HUES48 (cell line): ENCODE measurements around the gene PPP2R3B.
"Not testable (repeated sequence)": the region's sequence is repeated elsewhere in the genome, so short reads cannot be mapped to it uniquely, and the experiment has no call there.

ENCODE experiments used
- H3K27ac ChIP-seq: one replicate; pipeline ENCODE4 v1.7.0; 2013; ENCODE audit warnings: low read depth, low read length, inconsistent platforms
- H3K27me3 ChIP-seq: 2 replicates; pipeline ENCODE4 v1.6.1; 2013; ENCODE audit warnings: mild to moderate bottlenecking, low read length; ENCODE audit not compliant: control insufficient read depth, insufficient read depth
- H3K36me3 ChIP-seq: 2 replicates; pipeline ENCODE4 v1.6.1; 2013; ENCODE audit warnings: low read length; ENCODE audit not compliant: control insufficient read depth, insufficient read depth
- H3K4me1 ChIP-seq: 2 replicates; pipeline ENCODE4 v1.6.1; 2013; ENCODE audit warnings: mild to moderate bottlenecking, low read length; ENCODE audit not compliant: control insufficient read depth, insufficient read depth
- H3K4me3 ChIP-seq: 2 replicates; pipeline ENCODE4 v1.5.1; 2013; ENCODE audit warnings: mild to moderate bottlenecking, low read depth, low read length
- H3K9ac ChIP-seq: 2 replicates; pipeline ENCODE4 v1.6.1; 2013; ENCODE audit warnings: mild to moderate bottlenecking, low read depth, low read length, moderate library complexity
- H3K9me3 ChIP-seq: 2 replicates; pipeline ENCODE4 v1.6.1; 2013; ENCODE audit warnings: low read length; ENCODE audit not compliant: control insufficient read depth, insufficient read depth

The PPP2R3B gene

DNA sequence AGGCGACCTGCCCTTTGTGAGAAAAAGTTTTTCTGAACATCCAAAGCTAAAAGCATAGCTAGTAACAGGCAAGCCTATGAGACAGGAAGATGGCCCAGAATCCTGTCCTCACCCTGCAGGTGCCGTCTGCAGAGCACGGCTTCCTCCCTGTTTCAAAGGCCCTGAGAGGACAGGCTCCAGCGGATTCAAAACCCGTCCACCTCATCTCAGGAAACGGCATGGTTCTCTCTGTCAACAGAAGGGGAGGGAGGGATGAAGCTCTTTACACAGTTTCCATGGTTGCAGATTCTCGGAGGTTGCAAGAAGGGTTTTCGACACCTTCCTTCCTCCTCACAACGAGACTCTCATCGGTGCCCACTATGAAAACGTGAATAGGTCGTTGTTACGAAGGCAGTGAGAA, 8.3 kb downstream of the PPP2R3B start:
- H3K9me3 ChIP-seq, result no peaks in the 10 kb centered on the region
- H3K27me3 ChIP-seq, result peaks cover 12% of the 10 kb centered on the region
- peaks cover 8% of the 10 kb centered on the region; the same call in 1 of the 2 replicates for H3K36me3 ChIP-seq
- H3K4me1 ChIP-seq, result peaks cover 7% of the 10 kb centered on the region
- no peak overlapping the region for H3K27ac ChIP-seq
- no peak overlapping the region for H3K9ac ChIP-seq
- H3K4me3 ChIP-seq, result no peak overlapping the region

DNA sequence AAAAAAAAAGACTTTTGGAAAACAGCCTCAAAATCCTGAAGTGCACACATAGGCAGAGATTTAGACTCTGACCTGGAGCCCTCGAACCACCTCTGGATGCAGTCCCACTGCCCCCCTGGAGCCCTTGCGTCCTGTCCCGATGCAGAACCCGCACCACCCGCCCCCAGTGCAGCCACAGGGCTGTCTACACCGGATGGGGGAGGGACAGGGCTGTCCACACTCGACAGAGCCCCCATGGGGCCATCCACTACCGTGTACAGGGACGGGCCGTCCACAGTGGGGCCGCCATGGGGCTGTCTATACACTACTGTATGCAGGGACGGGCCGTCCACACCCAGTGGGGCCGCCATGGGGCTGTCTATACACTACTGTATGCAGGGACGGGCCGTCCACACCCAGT, 10.5 kb downstream of the PPP2R3B start:
- not testable (repeated sequence) for H3K9me3 ChIP-seq, H3K4me1 ChIP-seq, H3K27ac ChIP-seq, H3K36me3 ChIP-seq, H3K9ac ChIP-seq, H3K4me3 ChIP-seq
- H3K27me3 ChIP-seq, result peaks cover 23% of the 10 kb centered on the region

DNA sequence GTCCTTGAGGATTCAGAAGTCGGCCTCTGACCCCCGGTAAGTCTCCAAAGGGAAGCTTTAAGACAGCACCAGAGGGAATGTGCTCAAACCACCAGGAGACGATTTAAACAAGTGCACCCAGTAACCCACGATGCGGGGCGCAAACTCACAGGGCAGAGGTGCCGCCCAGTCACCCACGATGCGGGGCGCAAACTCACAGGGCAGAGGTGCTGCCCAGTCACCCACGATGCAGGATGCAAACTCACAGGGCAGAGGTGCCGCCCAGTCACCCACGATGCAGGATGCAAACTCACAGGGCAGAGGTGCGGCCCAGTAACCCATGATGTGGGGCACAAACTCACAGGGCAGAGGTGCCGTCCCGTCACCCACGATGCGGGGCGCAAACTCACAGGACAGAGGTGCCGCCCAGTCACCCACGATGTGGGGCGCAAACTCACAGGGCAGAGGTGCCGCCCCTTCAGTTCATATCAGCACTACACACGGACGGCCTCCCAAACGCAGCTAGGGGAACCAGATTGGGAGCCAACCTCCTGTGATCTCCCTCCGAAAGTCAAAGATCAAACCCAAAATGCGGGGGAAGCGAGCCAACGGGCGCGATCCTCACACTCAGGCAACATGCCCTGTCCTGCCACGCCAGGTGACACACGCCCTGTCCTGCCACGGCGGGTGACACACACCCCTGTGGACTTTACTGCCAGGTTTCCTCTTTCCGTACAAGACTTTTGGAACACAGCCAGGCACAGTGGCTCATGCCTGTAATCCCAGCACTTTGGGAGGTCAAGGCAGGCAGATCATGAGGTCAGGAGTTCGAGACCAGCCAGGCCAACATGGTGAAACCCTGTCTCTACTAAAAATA, 11.3 kb downstream of the PPP2R3B start:
- no peak overlapping the region for H3K9ac ChIP-seq
- peaks cover 7% of the 10 kb centered on the region for H3K4me1 ChIP-seq
- H3K27ac ChIP-seq, result no peak overlapping the region
- no peak overlapping the region for H3K4me3 ChIP-seq
- H3K9me3 ChIP-seq, result no peaks in the 10 kb centered on the region
- no peaks in the 10 kb centered on the region for H3K36me3 ChIP-seq
- peaks cover 23% of the 10 kb centered on the region for H3K27me3 ChIP-seq

DNA sequence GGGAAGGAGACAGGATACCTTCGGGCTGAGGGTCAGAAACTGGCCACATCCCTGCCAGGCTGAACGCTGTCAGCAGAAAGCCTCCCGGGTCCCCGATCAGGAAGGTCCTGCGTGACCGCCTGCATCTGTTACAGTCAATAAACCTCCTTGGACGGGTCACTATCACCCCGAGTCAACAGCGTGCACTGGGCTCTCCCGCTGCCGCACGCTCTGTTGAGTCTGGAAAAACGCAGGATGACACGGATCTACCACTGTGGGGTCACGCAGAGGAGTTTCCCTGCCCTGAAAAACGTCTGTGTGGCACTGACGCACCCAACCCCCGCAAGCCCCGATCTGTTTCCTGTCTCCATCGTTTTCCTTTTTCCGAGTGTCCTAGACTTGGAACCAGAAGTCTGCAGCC, 12.1 kb downstream of the PPP2R3B start:
- no peak overlapping the region for H3K27ac ChIP-seq
- H3K36me3 ChIP-seq, result no peaks in the 10 kb centered on the region
- no peak overlapping the region for H3K9ac ChIP-seq
- H3K27me3 ChIP-seq, result peaks cover 23% of the 10 kb centered on the region
- no peaks in the 10 kb centered on the region for H3K9me3 ChIP-seq
- H3K4me1 ChIP-seq, result peaks cover 10% of the 10 kb centered on the region
- H3K4me3 ChIP-seq, result peak overlapping the region; percentile 79

DNA sequence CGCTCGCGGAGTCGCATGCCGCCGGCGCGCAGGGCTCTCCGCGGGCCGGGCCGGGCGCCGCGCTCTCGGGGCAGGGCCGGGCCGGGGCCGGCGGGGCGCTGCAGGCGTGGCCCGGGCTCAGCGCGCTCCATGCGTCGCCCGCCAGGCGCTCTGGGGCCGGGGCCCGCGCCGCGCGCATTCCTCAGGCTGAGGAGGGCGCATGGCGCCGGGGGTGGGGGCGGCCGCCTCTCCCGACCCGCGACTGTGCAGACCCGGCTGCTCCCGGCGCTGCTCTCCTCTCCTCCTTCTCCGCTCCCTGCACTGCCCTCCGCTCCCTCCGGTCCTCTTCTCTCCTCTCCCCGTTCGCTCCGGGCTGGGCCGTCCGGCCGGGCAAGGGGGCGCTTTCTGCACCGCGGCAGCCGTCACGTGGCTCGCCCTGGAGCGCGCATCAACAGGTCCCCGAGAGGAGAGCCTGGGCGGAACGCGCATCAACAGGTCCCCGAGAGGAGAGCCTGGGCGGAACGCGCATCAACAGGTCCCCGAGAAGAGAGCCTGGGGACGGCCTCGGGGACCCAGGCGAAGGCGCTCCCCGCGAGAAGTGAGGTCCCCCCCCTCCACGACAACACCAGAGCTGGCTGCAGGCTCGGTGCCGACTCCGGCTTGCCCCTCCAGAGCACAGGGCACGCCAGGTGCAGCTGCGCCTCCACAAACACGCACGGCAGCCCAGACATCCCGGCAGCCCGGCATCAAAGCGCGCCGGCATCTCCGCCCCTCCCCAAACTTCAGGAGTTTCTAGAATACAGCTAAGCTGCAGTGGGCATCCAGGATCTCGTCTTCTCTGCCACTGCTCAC, 12.9 kb downstream of the PPP2R3B start:
- H3K4me1 ChIP-seq, result peaks cover 17% of the 10 kb centered on the region
- H3K9ac ChIP-seq, result peak overlapping the region; percentile 77
- no peaks in the 10 kb centered on the region for H3K36me3 ChIP-seq
- H3K9me3 ChIP-seq, result no peaks in the 10 kb centered on the region
- peak overlapping the region; percentile 55 for H3K27ac ChIP-seq
- peaks cover 23% of the 10 kb centered on the region for H3K27me3 ChIP-seq
- peak overlapping the region; percentile 79 for H3K4me3 ChIP-seq

DNA sequence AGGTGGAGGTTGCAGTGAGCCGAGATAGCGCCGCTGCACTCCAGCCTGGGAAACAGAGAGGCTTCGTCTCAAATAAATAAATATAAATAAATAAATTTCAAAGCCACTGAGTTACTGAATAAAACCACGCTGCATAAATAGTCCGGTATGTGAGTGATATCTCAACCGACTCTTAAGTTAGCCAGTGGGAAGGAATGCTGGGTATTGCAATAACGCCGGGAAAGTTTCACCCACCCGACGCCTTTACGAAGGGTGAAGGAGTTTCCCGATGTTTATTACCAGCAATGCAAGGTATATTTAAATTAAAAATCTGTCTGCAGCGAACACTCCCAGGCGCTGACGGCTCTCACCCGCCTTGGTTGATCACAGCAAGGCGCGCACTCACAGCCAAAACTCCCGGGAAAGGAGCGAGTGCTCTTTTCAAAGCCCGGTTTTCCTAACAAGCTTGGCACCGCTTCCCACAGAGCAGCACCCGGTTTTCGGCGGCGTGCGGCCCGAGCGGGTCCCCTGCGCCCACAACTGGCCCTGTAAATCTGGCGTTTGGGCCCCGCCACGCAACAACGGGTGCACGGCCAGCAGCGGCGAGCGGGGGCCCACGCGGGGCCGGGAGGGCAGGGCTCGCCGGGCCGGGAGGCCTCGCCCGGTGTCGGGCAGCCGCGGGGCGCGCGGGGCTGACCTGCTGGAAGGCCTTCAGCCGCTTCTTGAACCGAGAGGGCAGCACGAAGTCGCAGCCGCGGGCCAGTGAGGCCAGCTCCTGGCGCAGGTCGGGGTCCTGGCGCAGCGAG, 13.7 kb downstream of the PPP2R3B start:
- Histone ChIP-seq H3K36me3 (no peaks in the 10 kb centered on the region), H3K27me3 (peaks cover 23% of the 10 kb centered on the region), H3K9me3 (no peaks in the 10 kb centered on the region), H3K9ac (peak overlapping the region; percentile 56; the same call in 1 of the 2 replicates), H3K4me3 (peak overlapping the region; percentile 79), H3K27ac (no peak overlapping the region), H3K4me1 (peaks cover 18% of the 10 kb centered on the region)

DNA sequence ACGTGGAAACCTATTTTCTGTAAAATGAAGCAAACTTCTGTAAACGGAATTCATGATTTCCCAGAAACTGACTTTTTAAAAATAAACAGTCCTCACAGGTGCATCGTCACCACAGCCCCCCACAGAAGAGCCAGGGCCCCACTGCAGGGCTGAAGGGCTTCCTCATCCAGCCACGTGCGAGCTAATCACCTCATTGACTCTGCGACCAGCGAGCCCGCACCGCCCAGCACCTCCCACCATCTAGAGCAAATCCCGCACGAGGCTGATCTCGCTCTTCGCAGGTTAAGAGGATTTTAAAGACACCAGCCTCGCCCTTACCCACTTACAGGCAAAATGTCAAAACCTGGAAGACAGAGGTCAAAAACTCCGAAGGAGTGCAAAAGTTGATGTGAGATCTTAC, 14.8 kb downstream of the PPP2R3B start:
- no peak overlapping the region for H3K9ac ChIP-seq
- H3K36me3 ChIP-seq, result no peaks in the 10 kb centered on the region; the same call in 1 of the 2 replicates
- H3K9me3 ChIP-seq, result no peaks in the 10 kb centered on the region
- peaks cover 18% of the 10 kb centered on the region for H3K4me1 ChIP-seq
- H3K27ac ChIP-seq, result no peak overlapping the region
- no peak overlapping the region for H3K4me3 ChIP-seq
- peaks cover 23% of the 10 kb centered on the region for H3K27me3 ChIP-seq

DNA sequence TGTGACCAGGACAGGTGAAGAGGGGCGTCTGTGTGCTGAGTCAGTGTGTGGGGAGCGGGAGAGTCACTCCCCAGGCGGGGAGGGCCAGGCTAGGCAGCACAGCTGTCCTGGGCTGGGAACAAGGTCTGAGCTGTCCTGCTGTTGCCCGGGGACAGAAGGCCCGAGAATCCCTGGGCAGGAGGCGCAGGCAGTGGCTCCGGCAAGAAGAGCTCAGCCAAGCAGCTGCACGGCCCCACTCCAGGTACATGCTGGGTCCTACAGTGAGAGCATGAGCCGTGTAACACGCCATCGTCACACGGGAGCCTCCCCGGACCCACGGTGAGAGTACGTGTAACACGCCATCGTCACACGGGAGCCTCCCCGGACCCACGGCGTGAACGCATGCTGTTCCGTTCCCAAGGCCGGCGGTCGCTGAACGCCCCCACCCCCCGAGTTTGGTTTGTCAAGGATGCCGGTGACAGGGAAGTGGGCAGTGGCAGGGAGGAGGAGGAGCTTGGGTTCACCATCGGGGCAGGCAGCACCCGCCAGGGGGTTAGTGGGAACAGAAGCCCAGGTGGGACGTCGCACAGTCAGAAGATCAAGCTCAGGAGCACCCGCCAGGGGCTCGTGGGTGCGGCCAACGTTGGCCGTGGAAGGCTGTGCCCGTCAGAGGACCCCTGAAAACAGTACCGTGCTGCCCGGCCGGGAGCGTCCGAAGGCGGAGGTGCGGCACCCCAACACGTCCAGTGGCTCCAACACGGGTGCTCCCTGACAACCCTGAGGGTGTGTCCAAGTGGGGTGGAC, 15.6 kb downstream of the PPP2R3B start:
- H3K9ac ChIP-seq, result no peak overlapping the region
- H3K4me3 ChIP-seq, result no peak overlapping the region
- H3K9me3 ChIP-seq, result no peaks in the 10 kb centered on the region
- peaks cover 23% of the 10 kb centered on the region for H3K27me3 ChIP-seq
- no peaks in the 10 kb centered on the region; the same call in 1 of the 2 replicates for H3K36me3 ChIP-seq
- H3K4me1 ChIP-seq, result peaks cover 18% of the 10 kb centered on the region
- no peak overlapping the region for H3K27ac ChIP-seq

DNA sequence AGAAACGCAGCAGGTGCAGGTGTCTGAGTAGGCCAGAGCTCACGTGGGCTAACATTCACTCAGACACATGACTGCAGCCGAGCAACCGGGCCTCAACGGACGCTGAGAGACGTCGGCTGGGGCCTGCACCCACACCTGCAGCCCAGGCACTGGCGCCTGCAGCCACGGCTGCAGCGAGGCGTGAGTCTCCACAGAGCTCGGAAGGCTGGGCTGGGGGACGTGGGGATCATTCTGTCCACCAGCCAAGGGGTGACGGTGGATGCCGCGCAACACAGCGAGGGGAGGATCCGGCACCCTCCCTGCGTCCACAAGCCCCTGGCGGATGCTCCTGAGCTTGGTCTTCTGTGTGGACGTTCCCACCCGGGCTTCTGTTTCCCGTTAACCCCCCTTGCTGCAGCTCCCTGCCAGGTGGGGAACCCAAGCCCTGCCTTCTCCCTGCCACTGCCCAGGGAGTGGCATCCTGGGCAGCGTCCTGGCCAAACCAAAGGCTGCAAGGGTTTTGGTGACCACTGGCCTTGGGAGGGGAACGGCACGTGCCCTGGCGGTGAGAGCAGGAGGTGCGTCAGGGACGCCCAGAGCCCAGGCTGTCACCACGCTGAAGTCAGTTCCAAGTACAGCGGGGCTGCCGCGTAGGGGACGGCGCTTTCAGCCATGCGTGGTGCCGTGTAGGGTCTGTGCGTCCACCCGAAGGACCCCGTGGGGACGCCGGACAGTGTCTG, 16.3 kb downstream of the PPP2R3B start:
- Histone ChIP-seq H3K9ac (no peak overlapping the region), H3K9me3 (no peaks in the 10 kb centered on the region), H3K27ac (no peak overlapping the region), H3K36me3 (no peaks in the 10 kb centered on the region; the same call in 1 of the 2 replicates), H3K4me3 (no peak overlapping the region), H3K4me1 (peaks cover 18% of the 10 kb centered on the region), H3K27me3 (peaks cover 23% of the 10 kb centered on the region)
